Parathyroid adenoma (tissue), 2 donors: Measurements from ENCODE around the gene CCDC92.

Experiments
- H2AFZ ChIP-seq: fragments of 300-600 bp; sonication (generic); one replicate; pipeline ENCODE4 v1.7.0; 2017; ENCODE audit warnings: antibody characterized with exemption, mild to moderate bottlenecking
- H3K27ac ChIP-seq: fragments of 300-600 bp; sonication (generic); one replicate; pipeline ENCODE4 v1.7.0; 2017
- H3K27me3 ChIP-seq: fragments of 300-600 bp; sonication (generic); one replicate; pipeline ENCODE4 v1.7.0; 2017; ENCODE audit warnings: low read length; ENCODE audit not compliant: control insufficient read depth, insufficient read depth
- H3K36me3 ChIP-seq: fragments of 300-600 bp; sonication (generic); one replicate; pipeline ENCODE4 v1.7.0; 2017; ENCODE audit warnings: low read length; ENCODE audit not compliant: control insufficient read depth, insufficient read depth
- H3K4me1 ChIP-seq: fragments of 300-600 bp; sonication (generic); one replicate; pipeline ENCODE4 v1.7.0; 2017; ENCODE audit warnings: control low read depth
- H3K4me2 ChIP-seq: fragments of 300-600 bp; sonication (generic); one replicate; pipeline ENCODE4 v1.7.0; 2017; ENCODE audit warnings: low read length
- H3K4me3 ChIP-seq: fragments of 300-600 bp; sonication (generic); one replicate; pipeline ENCODE4 v1.7.0; 2017; ENCODE audit warnings: low read depth, low read length
- H3K79me2 ChIP-seq: fragments of 300-600 bp; sonication (generic); one replicate; pipeline ENCODE4 v1.7.0; 2017; ENCODE audit warnings: control low read depth
- H3K9ac ChIP-seq: fragments of 300-600 bp; sonication (generic); one replicate; pipeline ENCODE4 v1.7.0; 2017; ENCODE audit warnings: mild to moderate bottlenecking
- H3K9me3 ChIP-seq: fragments of 300-600 bp; sonication (generic); one replicate; pipeline ENCODE4 v1.7.0; 2017; ENCODE audit warnings: low read length; ENCODE audit not compliant: control insufficient read depth
- TF ChIP-seq, protein P1 (sequence below): fragments of 300-600 bp; sonication (generic); IDR thresholded peaks from one replicate; pipeline ENCODE4 v1.7.0; 2017; ENCODE audit warnings: antibody characterized with exemption, mild to moderate bottlenecking
- donor health status: primary hyperparathyroidism.

Gene CCDC92

DNA sequence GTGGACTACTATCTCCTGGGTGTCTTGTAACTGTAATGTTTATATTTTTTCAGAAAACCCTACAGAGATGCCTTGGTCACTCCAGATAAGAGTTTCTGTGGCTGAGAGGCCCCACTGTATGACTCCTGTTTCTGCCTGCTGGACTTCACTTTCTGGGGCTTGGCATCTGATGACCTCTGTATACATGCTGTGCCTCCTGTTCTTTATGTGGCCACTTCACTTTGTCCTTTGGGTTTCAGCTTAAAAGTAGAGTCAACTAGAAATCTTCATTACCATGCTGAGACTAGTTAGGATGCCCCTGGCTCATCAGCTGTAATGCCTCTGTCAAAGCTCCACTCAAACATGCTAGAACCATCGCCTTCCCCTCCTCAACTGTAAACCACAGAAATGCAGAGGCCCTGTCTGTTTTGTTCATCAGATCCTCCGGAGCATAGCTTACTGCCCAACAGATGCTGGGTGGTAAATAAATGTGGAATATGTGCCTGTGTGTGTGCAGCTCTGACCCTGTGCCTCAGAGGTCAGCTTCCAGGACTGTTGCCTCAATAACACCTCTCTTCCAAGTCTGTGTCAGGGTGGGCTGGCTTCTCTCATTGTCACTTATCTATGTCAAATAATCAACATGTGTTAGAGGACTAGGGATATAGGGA is 25.8 kb upstream of the CCDC92 start:
- Histone ChIP-seq H3K9ac (no peak overlapping the region), H3K36me3 (no peaks in the 10 kb centered on the region), H3K4me2 (no peak overlapping the region), H3K27ac (no peak overlapping the region), H3K79me2 (peaks cover 62% of the 10 kb centered on the region), H3K9me3 (no peaks in the 10 kb centered on the region), H3K4me3 (no peak overlapping the region), H3K4me1 (peaks cover 45% of the 10 kb centered on the region), H3K27me3 (no peaks in the 10 kb centered on the region), H2AFZ (no peak overlapping the region)
- TF ChIP-seq, protein P1, sequence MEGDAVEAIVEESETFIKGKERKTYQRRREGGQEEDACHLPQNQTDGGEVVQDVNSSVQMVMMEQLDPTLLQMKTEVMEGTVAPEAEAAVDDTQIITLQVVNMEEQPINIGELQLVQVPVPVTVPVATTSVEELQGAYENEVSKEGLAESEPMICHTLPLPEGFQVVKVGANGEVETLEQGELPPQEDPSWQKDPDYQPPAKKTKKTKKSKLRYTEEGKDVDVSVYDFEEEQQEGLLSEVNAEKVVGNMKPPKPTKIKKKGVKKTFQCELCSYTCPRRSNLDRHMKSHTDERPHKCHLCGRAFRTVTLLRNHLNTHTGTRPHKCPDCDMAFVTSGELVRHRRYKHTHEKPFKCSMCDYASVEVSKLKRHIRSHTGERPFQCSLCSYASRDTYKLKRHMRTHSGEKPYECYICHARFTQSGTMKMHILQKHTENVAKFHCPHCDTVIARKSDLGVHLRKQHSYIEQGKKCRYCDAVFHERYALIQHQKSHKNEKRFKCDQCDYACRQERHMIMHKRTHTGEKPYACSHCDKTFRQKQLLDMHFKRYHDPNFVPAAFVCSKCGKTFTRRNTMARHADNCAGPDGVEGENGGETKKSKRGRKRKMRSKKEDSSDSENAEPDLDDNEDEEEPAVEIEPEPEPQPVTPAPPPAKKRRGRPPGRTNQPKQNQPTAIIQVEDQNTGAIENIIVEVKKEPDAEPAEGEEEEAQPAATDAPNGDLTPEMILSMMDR: no peak

GRCh38 chr12:123997908-123998307 is 25.3 kb upstream of the CCDC92 start:
- H3K4me1 ChIP-seq: peaks cover 41% of the 10 kb centered on the region
- no peak overlapping the region for H2AFZ ChIP-seq
- peaks cover 62% of the 10 kb centered on the region for H3K79me2 ChIP-seq
- H3K27me3 ChIP-seq: no peaks in the 10 kb centered on the region
- H3K9ac ChIP-seq: no peak overlapping the region
- no peaks in the 10 kb centered on the region for H3K36me3 ChIP-seq
- H3K4me3 ChIP-seq: no peak overlapping the region
- no peak overlapping the region for H3K27ac ChIP-seq
- TF ChIP-seq, protein P1: no peak
- no peak overlapping the region for H3K4me2 ChIP-seq
- H3K9me3 ChIP-seq: no peaks in the 10 kb centered on the region

DNA sequence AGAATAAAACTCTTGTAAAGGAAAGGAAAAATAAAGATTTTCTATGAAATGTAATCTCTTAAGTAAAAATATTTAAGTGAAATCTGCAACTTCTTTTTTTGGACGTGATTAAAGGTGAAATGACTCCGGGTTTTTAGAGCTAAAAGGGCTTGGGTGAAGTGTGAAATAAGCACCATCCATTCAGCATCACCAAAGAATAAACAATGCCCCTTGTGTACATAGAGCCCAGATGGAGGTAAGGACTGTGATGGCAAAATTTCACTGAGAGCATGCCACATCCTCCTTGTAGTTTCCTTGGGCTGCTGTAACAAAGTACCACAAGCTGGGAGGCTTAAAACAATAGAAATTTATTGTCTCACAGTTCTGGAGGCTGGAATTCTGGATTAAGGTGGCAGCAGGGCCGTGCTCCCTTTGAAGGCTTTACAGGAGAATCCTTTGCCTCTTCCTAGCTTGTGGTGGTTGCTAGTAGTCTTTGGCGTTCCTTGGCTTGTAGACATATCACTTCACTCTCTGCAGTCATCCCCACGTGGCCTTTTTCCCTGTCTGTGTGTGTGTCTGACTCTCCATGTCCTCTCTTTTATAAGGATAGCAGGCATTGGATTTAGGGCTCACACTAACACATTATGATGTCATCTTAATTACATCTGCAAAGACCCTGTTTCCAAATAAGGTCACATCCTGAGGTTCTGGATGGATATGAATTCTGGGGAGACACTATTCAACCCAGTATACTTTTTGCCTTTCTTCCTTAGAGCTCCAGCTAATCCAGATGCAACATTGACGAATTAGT is 24.6 kb upstream of the CCDC92 start:
- Histone ChIP-seq H3K9ac (no peak overlapping the region), H3K4me1 (peaks cover 37% of the 10 kb centered on the region), H3K4me2 (no peak overlapping the region), H3K4me3 (no peak overlapping the region), H3K36me3 (no peaks in the 10 kb centered on the region), H3K27ac (no peak overlapping the region), H2AFZ (no peak overlapping the region), H3K27me3 (no peaks in the 10 kb centered on the region), H3K79me2 (peaks cover 62% of the 10 kb centered on the region), H3K9me3 (no peaks in the 10 kb centered on the region)
- TF ChIP-seq, protein P1: no peak

GRCh38 chr12:123996581-123996980 is 23.9 kb upstream of the CCDC92 start:
- Histone ChIP-seq H3K9me3 (no peaks in the 10 kb centered on the region), H3K27ac (no peak overlapping the region), H3K9ac (no peak overlapping the region), H3K36me3 (no peaks in the 10 kb centered on the region), H3K79me2 (peaks cover 62% of the 10 kb centered on the region), H3K27me3 (no peaks in the 10 kb centered on the region), H2AFZ (no peak overlapping the region), H3K4me3 (no peak overlapping the region), H3K4me1 (peaks cover 37% of the 10 kb centered on the region), H3K4me2 (no peak overlapping the region)
- TF ChIP-seq, protein P1: no peak
